Hepatic stellate cell (primary cell): ENCODE results near the gene MACIR.
A peak's percentile ranks its signal among the peaks of the same experiment; 100 is the strongest.
"Not testable (repeated sequence)": the region's sequence is repeated elsewhere in the genome, so short reads cannot be mapped to it uniquely, and the experiment has no call there.

ENCODE experiments used
- DNase-seq: peaks from one replicate; pipeline ENCODE4 v3.0.0; 2011; ENCODE audit warnings: low spot score

Gene MACIR, protein sequence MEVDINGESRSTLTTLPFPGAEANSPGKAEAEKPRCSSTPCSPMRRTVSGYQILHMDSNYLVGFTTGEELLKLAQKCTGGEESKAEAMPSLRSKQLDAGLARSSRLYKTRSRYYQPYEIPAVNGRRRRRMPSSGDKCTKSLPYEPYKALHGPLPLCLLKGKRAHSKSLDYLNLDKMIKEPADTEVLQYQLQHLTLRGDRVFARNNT

DNA sequence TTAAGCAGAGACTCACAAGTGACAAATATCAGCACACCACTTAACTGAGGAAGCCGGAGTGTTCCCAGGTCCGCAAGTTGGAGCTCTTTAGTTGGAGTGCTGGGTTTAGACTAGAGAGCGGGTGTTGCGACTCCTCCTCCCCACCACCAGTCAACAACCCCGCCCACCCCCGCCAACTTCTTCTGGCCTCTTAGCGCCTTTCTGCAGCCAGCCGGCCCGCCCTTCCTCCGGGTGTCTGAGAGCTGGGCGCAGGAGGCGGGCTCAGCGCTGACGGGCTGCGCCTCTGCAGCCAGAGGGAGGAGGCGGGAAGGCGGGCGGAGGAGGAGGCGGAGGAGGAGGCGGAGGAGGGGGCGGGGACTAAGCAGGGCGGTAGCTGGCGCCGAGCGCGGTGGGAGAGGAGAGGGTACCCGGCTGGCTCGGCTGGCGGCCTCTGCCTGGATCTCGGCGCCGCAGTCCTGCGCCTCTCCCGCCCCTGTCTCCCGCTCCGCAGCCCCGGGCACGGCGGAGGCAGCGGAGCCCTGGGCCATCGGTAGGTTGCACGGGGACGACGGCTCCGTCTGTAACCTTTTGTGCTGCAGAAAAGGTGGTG lies at the start of gene MACIR:
Gene MACIR, plus strand, starts transcription at position 396 of the 589 bp plus-strand sequence. CDS start 17,157 bp downstream, outside the sequence.
- peak; percentile 83 for DNase-seq

DNA sequence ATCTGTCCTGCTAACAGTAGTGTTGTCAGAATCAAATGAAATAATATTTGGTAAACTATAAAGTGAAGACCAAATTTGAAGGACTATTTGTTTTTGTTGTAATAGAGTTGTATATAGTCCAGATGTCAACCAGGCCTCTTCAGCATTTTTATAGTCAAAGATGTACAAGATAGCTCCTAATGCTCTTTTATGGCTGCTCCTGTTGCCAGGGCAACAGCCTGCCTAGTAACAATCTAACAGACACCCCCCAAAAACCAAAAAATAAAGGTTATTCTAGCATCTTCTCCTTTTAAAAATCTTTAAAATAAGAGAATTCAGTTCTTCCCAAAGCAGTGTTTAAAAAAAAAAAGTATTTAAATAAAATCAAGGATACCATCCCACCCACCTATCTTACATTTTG lies 49.5 kb upstream of the MACIR start:
- DNase-seq, result no peak

GRCh38 chr5:103210952-103211351 lies 47.6 kb upstream of the MACIR start:
- no peak for DNase-seq

- no peak for DNase-seq
Measured at GRCh38 chr5:103211576-103212561, 46.7 kb upstream of the MACIR start.

- DNase-seq, result no peak
Measured at GRCh38 chr5:103216137-103216536, 42.4 kb upstream of the MACIR start.

GRCh38 chr5:103216697-103217096 lies 41.9 kb upstream of the MACIR start:
- no peak for DNase-seq

DNA sequence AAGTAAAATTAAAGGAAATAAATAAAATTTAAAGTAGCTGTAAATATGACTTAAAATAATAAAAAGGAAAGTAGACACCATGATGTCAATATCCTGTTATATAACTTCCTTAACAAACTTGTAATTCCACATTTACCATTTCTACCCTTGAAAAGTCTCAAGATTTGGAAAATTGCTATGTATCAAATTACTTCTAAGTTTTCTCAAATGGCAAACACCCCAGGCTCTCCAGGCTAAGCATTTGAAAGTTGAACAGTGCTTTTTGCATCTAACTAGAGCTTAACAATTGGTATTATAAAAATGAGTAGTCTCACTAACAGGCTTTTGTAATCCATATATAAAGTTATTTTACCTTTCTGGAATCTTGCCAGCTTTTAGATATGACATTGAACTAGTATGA lies 41.5 kb upstream of the MACIR start:
- DNase-seq, result no peak

DNA sequence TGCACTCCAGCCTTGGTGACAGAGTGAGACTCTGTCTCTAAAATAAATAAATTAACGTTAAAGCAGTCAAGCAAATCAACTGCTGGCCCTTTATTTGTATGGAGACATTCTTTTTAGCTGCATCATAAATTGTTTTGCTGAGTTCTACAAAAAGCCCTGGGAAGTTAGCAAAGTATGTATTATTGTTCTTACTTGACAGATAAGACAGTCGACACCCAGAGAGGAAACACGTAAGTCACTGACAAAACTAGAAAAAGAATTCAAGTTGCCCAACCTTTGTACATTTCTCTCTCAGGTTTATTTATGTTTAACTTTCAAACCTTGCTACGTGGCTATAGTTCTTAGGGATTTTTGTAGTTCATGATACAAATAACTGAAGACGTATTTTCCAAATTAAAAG lies 40.4 kb upstream of the MACIR start:
- DNase-seq, result peak; percentile 54

GRCh38 chr5:103219074-103219473 lies 39.5 kb upstream of the MACIR start:
- DNase-seq, result not testable (repeated sequence)

DNA sequence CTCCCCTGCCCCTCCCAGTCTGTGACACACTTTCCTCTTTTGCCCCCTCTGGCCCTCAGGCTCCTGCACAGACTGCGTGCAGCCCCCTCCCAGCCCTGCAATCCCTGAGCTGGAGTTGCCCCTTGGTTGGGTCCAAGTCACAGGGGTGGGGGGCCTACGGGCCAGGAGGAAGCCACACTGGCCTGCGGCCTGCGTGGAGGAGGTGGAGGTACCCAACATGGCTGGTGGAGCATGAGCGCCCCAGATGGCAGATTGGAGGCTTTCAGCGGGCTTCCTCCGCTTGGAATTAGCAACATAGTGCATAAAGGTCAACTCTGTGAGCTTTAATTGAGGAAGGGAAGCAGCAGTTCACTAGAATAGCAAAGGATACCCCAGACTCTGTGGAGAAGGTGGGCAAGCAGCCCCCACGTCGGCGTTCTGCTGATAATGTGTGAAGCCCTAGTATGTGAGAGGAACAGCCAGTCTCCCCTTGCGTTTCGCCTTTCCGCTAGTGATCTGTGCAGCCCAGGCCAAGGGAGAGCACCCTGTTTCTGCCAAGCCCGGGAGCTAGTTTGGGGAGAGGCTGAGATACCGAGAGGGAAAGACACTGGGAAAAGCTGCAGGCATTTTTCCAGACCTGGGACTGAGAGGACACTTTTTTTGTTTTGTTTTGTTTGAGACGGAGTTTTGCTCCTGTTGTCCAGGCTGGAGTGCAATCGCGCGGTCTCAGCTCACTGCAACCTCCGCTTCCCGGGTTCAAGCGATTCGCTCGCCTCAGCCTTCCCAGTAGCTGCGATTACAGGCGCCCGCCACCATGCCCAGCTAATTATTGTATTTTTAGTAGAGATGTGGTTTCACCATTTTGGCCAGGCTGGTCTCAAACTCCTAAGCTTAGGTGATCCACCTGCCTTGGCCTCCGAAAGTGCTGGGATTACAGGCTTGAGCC lies 35.3 kb upstream of the MACIR start:
- no peak for DNase-seq

GRCh38 chr5:103224118-103224893 lies 34.3 kb upstream of the MACIR start:
- DNase-seq, result peak; percentile 35

DNA sequence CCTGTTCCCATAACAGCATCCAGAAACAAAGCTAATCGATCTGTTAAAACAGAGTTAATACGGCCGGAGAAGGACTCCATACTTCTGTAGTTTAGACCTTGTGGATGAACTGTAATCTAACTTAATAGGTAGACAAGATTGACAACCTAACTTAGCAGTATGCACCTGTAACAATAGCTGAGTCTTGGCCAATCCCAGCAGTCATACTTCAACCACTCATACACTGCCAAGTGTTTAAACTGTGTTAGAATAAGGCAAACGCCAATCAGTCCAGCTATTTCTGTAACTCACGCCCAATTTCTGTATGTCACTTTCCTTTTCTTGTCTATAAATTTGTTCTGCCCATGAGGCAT lies 33.7 kb upstream of the MACIR start:
- no peak for DNase-seq

DNA sequence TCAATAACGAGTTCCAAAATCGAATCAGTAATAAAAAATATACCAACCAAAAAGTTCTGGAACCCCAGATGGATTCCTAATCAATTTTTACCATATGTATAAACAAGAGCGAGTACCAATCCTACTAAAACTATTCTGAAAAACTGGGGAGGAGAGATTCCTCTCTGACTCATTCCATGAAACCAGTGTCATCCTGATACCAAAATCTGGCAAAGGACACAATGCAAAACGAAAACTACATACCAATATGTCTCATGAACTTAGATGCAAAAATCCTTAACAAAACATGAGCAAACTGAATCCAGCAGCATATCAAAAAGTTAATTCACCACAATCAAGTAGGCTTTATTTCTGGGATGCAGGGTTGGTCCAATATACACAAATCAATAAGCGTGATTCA lies 30.5 kb upstream of the MACIR start:
- no peak for DNase-seq

DNA sequence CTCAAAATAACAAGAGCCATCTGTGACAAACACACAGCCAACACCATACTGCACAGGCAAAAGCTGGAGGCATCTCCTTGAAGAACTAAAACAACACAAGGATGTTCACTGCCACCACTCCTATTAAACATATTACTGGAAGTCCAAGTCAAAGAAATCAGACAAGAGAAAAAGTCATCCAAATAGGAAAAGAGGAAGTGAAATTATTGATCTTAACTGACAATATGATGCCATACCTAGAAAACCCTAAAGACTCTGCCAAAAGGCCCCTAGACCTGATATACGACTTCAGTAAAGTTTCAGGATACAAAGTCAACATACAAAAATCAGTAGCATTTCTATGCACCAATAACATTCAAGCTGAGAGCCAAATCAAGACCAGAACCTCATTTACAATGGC lies 30.0 kb upstream of the MACIR start:
- DNase-seq, result no peak

- DNase-seq, result no peak
Measured at GRCh38 chr5:103232393-103232999, 26.1 kb upstream of the MACIR start.

- DNase-seq, result no peak
Measured at GRCh38 chr5:103234239-103234975, 24.2 kb upstream of the MACIR start.

DNA sequence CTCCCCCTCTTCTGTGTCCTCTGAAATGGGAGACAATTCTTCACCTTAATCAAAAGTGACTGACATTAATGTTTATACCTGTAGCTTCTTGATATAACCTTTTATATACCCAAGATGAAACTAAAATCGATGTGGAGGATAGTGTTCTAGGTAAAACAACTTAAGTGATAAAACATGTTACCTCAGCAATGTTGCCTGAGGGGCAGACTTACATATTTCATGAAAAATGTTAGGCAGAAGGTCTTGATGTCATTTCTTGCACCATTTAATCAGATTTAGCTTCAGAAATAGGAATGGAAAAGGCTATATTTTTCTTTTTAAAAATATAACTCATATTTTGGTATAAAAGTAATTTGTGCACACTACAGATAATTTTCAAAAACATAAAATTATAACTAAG lies 22.7 kb upstream of the MACIR start:
- no peak for DNase-seq

DNA sequence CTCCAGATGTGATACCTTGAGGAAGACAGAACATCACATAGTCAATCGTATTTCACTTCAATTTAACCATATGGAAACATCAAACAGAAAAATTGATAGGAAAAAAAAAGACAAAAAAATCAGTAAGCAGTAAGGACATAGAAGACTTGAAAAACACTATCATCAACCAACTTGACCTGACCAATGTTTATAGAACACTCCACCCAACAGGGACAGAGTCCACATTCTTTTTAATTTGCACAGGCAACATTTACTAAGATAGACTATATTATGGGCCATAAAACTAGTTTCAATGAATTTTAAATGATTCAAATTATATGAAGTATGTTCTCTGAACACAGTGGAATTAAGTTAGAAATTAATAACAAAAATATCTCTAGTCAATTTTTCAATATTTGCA lies 20.8 kb upstream of the MACIR start:
- no peak for DNase-seq

- no peak for DNase-seq
Measured at GRCh38 chr5:103243665-103244064, 14.9 kb upstream of the MACIR start.

- DNase-seq, result no peak
Measured at GRCh38 chr5:103244398-103244797, 14.2 kb upstream of the MACIR start.
